Activated CD4-positive, alpha-beta T cell treated with anti-CD3 and anti-CD28 coated beads for 24 hours (primary cell): ENCODE results near the gene MORN2.
A peak's percentile ranks its signal among the peaks of the same experiment; 100 is the strongest.
"Not testable (repeated sequence)": the region's sequence is repeated elsewhere in the genome, so short reads cannot be mapped to it uniquely, and the experiment has no call there.

Source experiments
- DNase-seq, 2 donors: peaks; one replicate each; pipeline ENCODE4 v3.0.0-alpha.2; 2020; ENCODE audit warnings: low read depth in 2 of 2

The MORN2 gene

DNA sequence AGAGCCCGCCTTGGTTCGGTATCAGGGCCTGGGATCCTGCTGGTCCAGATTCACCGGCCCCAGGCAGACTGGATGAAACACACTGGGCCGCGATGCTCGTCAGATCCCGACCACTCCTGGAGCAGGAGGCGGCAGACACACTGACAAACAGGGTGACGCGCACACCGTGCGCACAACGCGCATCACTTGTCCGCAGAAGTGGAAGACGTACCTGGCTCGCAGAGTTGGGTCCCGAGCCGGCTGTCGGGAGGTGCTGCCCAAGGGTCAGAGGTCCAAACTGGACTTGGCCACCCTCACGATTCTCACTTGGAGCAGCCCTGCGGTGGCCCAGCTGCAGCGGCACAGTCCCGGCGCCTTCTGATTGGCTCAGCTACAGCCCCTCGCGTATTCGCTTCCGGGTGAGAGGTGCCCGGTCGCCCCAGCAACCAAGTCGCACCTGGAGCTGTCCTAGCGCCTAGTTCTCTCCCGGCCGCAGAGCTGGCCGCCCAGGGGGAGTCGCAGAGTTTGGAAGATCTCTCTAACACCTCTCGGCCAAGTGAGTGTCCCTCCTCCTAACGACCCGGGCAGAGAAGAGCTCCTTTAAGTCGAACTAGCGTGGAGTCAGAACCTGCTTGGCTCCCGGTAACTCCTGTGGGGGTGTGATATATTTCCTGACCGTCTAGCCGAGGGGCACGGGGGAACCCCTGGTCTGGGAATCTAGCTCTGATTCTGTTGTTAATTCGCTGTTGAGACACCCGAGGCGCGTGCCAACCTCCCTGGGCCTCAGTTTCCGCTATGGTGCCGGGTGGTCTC is at the start of gene MORN2, which contains the start of gene DHX57:
MORN2 (plus strand) TSS at position 401 of the 792 bp plus-strand sequence.
DHX57 (minus strand) TSS at position 359 of the 792 bp plus-strand sequence. CDS start 7,529 bp downstream, outside the sequence.
- DNase-seq = peak; percentile 58 to 66

- DNase-seq = not testable (repeated sequence)
Measured at GRCh38 chr2:38827539-38828145, 48.1 kb upstream of the MORN2 start.

GRCh38 chr2:38828460-38828859 is 47.3 kb upstream of the MORN2 start:
- no peak for DNase-seq

DNA sequence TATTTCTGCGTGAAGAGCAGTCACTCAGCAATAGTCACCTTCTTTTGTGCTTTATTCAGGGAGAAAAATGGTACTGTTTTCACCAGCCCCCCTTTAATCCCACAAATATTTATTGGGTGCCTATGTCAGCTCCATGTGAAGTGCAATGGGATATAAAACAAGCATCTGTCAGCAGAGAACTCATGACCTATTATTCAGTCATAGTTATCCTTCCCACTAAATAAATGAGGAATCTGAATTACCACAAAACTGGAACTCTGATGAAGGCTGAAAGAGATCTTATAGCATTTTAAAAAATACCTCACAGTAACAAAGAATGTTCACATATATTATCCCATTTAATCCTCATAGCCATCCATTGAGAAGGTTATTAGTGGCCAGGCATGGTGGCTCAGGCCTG is 45.8 kb upstream of the MORN2 start:
- no peak for DNase-seq

DNA sequence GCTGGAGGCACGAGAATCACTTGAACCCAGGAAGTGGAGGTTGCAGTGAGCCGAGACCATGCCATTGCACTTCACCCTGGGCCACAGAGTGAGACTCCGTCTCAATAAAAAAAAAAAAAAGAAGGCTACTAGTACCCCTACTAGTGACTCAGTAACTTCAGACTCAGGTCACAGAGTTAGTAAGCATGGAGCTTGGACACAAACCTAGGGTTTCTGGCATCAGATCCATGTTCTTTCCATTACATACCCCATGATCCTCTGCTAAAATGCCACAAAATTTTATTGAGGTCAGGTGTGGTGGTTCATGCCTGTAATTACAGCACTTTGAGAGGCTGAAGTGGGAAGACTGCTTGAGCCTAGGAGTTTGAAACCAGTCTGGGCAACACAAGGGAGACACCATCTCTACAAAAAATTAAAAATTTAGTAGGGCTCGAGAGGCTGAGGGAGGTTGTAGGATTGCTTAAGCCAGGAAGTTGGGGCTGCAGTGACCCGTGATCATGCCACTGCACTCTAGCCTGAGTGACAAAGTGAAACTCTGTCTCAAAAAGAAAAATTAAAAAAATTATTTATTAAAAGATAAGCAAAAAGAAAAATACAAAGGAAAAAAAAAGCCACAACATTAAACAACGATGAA is 45.1 kb upstream of the MORN2 start:
- no peak for DNase-seq

DNA sequence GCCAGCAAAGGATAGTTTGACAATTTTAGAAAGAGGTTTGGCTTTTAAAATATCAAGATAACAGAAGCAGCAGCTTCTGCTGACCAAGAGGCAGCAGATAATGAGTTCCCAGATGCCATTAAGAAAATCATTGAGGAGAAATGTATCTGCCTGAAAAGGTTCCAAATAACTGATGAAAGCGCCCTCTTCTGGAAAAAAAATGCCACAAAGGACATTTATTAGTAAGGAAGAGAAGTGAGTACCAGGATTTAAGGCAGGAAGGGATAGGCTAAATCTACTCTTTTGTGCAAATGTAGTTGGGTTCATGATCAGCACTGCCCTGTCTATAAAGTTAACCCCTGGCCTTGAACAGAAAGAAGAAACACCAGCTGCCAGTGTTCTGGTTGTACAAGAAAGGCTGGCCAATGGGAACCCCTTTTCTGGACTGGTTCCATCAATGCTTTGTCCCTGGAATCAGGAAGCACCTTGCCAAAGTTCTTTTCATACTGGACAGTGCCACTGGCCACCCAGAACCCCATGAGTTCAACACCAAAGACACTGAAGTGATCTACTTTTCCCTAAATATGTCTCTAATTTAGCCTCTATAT is 40.7 kb upstream of the MORN2 start:
- no peak for DNase-seq

- no peak for DNase-seq
Measured at GRCh38 chr2:38835990-38836389, 39.8 kb upstream of the MORN2 start.

DNA sequence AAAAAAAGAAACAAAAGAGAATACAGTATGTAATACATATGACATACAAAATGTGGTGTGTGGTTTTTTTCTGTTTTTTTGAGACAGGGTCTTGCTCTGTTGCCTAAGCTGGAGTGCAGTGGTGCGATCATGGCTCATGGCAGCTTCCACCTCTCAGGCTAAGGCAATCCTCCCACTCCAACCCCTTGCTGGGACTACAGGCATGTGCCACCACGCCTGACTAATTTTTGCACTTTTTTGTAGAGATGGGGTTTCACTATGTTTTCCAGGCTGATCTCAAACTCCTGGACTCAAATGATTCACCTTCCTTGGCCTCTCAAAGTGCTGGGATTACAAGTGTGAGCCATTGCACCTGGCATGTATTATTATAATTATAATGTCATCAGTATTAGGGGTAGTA is 39.0 kb upstream of the MORN2 start:
- no peak for DNase-seq

DNA sequence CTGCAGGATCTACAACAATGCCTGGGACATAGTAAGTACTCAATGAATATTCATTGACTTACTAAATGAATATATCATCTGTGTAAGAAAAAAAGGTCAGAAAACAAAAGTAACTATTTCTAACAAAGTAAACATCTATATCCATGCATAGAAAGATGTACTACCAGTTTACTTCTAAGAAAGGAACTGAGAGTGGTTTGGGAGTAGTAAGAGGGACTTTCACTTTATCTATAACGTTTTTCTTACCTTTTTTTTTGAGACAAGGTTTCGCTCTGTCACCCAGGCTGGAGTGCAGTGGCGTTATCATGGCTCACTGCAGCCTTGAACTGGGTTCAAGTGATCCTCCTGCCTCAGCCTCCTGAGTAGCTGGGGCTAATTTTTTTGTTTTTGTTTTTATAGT is 25.7 kb upstream of the MORN2 start:
- DNase-seq = no peak

DNA sequence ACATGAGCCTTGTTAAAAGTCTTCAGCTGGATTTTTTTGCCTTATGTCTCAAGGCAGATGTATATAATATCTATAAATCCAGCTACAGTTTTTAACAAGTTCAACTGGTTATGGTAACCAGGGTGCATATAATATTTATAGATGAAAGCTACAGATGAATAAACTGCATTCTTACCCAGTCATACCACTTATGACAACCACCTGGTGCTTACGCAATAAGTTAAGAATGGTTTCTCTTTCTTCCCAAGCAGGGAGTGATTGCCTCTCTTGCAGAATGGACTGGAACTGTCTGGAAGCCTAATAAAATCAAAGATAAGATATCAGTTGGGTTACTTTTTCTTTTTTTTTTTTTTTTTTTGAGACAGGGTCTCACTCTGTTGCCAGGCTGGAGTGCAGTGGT is 19.6 kb upstream of the MORN2 start:
- no peak for DNase-seq

DNA sequence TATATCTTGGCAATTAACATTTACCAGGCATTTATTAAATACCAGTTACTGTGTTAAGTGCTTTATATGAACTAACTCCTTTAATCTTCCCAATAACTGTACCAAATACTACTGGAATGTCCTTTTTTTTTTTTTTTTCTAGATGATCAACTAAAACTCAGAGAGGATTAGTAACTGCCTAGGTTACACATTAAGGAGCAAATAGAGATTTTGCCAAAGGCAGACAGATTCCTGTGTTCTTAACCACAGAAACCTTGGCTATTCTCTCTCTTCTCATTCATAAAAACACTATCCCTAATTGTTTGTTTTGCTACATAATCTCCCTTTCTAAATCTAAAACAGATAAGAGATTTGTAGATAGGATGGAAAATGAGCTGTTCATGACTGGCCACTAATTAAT is 13.3 kb upstream of the MORN2 start:
- DNase-seq = no peak

- DNase-seq = no peak
Measured at GRCh38 chr2:38863061-38863695, 12.6 kb upstream of the MORN2 start.

GRCh38 chr2:38866773-38867443 is 8.9 kb upstream of the MORN2 start:
- DNase-seq = no peak

DNA sequence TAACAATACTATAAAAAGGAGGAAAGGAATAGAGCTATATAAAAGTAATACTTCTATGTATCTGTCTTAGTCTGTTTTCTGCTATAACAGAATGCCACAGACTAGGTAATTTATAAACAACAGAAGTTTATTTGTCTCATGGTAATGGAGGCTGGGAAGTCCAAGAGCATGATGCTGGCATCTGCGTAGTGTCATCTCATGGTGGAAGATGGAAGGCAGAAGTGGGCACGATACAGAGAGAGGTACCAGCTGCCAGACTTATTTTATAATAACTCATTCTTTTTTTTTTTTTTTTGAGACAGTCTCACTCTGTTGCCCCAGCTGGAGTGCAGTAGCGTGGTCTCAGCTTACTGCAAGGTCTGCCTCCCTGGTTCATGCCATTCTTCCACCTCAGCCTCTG is 4.3 kb upstream of the MORN2 start:
- no peak for DNase-seq

GRCh38 chr2:38873763-38874162 is 2.0 kb upstream of the MORN2 start:
- DNase-seq = no peak

DNA sequence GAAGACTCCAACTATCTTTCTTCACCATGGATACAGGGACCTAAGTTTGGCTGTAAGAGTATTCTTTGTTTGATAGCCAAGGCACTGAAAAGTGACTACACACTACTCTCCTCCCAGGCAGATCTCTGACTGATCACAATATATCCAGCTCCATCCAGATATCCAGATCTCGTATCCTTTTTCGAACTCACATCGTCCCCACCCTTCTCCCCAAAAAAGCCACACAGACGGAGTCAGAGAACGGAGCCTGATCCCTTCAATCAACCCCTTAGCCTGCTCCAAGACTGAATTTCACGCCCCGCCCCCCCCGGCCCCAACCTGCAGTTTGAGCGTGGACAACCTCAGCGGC is 575 bp upstream of the MORN2 start:
- no peak for DNase-seq

- DNase-seq = no peak
Measured at GRCh38 chr2:38876407-38876806, 631 bp downstream of the MORN2 start.

DNA sequence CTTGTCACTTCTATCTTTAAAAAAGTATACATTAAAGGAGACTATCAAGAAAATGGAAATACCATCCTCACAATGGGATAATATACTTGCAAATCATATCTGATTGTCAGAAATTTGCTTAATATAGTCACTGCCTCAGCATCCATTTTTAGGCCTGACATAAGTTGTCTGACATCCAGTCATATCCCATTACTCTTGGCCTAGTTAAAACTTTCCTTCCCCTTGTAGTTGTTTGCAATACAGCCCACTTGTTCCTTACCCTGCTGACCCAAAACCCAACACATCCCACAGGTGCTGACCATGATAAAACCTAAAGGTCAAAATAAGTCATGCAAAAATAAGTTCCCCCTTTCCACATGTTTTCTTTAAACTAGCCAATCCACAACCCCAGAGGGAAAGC is 10.3 kb downstream of the MORN2 start:
- no peak for DNase-seq

- DNase-seq = no peak
Measured at GRCh38 chr2:38887347-38887746, 11.6 kb downstream of the MORN2 start.

DNA sequence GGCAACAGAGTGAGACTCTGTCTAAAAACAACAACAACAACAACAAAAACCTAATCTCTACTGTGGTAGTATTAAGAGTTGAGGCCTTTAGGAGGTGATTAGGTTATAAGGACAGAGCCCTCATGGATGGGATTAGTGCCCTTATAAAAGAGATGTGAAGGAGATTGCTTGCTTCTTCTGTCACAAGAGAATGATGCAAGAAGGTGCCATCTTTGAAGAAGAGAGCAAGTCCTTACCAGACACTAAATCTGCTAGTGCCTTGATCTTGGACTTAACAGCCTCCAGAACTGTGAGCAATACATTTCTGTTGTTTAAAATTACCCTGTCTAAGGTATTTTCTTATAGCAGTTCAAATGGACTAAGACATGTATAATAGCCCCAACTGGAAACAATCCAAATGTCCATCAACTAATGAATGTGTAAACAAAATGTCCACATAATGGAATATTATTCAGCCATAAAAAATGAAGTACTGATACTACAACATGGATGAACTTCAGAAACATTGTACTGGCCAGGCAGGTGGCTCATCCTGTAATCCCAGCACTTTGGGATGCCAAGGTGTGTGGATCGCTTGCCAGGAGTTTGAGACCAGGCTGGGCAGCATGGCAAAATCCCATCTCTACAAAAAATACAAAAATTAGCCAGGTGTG is 12.3 kb downstream of the MORN2 start:
- no peak for DNase-seq

GRCh38 chr2:38889045-38889444 is 13.3 kb downstream of the MORN2 start:
- no peak for DNase-seq
